ENCODE results near the gene PROSER2.

The PROSER2 gene

DNA sequence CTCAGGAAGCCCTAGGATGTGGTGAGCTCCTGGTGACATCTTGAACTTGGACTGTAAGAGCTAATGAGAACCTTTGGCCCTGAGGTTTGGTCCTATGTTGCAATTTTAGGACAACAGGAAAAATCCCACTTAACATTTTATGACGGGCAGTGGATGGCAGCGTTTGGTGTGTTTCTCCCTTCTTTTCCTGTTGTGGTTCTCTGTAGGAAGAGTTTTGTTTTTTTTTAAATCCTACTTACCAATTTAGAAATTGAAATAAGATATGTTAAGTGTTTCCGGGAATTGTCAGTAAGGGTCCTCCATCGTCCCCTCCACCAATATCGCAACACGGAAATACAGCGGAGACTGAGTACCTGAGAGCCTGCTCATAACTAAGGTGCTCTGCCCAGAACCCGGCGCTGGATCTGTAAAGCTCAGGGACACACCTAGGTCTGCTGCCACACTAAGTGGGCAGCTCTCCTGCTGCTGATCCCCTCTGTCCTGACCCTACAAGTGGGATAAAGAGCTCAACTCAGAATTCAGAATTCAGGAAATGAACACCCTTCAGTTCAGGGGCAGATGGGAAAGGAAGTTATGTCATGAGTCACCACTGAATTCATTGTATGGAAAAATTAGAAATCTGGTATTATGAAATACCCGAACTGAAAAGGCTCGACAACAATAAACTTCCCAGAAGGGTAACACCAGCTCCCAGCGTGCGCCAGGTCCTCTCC, 9.1 kb upstream of the PROSER2 start:
- H3K4me3 ChIP-seq (ENCODE audit: low read depth, low read length) = no peak overlapping the region
- TF ChIP-seq, protein P1, sequence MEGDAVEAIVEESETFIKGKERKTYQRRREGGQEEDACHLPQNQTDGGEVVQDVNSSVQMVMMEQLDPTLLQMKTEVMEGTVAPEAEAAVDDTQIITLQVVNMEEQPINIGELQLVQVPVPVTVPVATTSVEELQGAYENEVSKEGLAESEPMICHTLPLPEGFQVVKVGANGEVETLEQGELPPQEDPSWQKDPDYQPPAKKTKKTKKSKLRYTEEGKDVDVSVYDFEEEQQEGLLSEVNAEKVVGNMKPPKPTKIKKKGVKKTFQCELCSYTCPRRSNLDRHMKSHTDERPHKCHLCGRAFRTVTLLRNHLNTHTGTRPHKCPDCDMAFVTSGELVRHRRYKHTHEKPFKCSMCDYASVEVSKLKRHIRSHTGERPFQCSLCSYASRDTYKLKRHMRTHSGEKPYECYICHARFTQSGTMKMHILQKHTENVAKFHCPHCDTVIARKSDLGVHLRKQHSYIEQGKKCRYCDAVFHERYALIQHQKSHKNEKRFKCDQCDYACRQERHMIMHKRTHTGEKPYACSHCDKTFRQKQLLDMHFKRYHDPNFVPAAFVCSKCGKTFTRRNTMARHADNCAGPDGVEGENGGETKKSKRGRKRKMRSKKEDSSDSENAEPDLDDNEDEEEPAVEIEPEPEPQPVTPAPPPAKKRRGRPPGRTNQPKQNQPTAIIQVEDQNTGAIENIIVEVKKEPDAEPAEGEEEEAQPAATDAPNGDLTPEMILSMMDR (conservative IDR thresholded peaks at IDR 0.05; ENCODE audit: low read depth, low read length) = no peak
- DNase-seq (ENCODE audit: low read depth) = peak; percentile 49

DNA sequence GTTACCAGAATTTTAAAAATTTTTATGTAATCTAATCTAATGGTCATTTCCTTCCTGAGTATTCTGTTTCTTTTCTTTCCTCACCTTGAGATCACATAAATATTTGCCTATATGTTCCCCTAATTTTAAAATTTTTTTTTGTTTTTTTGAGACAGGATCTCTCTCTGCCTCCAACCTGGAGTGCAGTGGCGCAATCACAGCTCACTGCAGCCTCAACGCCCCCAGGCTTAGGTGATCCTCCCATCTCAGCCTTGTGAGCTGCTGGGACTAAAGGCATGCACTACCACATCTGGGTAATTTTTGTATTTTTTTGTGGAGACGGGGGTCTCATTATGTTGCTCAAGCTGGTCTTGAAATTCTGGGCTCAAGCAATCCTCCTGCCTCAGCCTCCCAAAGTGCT, 4.1 kb upstream of the PROSER2 start:
- DNase-seq (ENCODE audit: low read depth) = no peak
- TF ChIP-seq, protein P1 (conservative IDR thresholded peaks at IDR 0.05; ENCODE audit: low read depth, low read length) = no peak
- H3K4me3 ChIP-seq (ENCODE audit: low read depth, low read length) = no peak overlapping the region

DNA sequence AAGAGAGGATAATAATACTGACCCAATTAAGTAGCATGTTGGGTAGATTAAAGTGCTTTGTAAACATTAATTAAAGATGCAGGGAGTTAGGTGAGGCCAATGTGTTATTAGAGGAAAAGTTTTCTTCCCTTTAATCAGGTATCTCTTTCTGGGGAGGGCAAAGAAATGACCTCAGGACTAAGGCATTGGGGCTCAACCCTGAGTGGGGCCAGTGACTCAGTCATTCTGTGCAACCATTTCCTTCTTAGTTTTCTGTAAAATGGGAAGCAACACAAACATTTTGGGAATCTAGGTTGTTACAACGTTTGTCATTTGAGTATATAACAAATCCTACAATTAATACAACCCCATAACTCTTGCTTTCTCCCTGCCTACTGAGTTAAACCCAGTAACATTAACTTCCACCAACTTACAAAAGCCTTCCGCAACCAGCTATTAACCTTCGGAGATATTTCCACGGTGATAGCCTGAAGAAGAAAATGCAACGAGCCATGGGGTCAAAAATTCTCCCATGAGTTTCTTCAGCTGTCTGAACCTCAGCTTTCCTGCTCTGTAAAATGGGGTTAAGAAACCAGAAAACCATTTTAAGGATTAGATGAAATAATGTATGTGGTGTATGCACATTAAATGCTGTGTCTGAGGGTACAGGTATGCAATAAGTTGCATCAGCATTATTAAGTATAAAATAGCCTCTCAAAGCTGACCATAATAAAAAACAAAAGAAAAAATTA, 965 bp upstream of the PROSER2 start:
- TF ChIP-seq, protein P1 (conservative IDR thresholded peaks at IDR 0.05; ENCODE audit: low read depth, low read length) = no peak
- H3K4me3 ChIP-seq (ENCODE audit: low read depth, low read length) = no peak overlapping the region
- no peak for DNase-seq (ENCODE audit: low read depth)

DNA sequence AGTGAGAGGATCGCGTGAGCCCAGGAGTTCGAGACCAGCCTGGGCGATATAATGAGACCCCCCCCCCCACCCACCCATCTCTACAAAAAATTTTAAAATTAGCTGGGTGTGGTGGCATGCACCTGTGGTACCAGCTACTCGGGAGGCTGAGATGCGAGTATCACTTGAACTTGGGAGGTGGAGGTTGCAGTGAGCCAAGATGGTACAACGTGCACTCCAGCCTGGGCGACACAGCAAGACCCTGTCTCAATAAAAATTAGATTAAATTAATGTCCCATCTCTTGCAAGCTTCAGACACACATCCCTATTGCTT, 391 bp upstream of the PROSER2 start:
- peak overlapping the region; percentile 82 for H3K4me3 ChIP-seq (ENCODE audit: low read depth, low read length)
- no peak for DNase-seq (ENCODE audit: low read depth)
- TF ChIP-seq, protein P1 (conservative IDR thresholded peaks at IDR 0.05; ENCODE audit: low read depth, low read length) = no peak

DNA sequence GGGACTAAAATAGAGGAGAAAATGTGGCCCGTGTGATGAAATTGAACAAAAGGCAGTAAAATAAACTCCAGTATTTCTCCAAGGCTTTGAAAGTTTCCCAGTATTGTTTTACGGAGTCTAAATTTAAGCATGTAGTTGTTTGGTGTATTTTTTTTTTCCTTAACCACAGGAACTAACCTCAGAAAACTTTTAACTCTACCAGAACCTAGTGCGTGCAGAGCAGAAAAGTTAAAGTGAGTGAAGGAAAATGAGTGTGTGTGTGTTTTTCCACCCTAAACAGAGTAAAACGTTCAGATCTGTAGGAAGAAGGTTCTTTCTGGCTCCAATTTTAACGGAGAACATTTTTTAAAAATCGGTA, 812 bp downstream of the PROSER2 start:
- TF ChIP-seq, protein P1 (conservative IDR thresholded peaks at IDR 0.05; ENCODE audit: low read depth, low read length) = no peak
- H3K4me3 ChIP-seq (ENCODE audit: low read depth, low read length) = peak overlapping the region; percentile 82
- peak; percentile 39 for DNase-seq (ENCODE audit: low read depth)

DNA sequence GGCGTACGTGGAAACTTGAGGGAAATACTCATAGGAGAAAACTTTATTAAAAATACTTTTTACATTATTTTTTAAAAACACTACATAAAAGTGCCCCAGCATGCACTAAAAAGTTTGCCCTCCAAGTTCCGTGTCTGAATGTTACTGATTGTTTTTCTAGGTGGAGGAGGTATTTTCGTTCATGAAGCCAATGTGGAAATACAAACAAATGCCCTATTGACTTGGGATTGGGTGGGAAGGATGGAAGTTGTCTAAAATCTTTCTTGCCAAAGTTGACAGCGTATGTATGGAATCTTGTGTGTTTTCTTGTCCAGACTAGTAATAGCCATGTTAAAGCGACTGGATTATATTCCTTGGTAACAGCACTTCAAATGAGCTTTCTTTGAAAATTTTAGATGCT, 1.2 kb downstream of the PROSER2 start:
- TF ChIP-seq, protein P1 (conservative IDR thresholded peaks at IDR 0.05; ENCODE audit: low read depth, low read length) = no peak
- DNase-seq (ENCODE audit: low read depth) = peak; percentile 18
- H3K4me3 ChIP-seq (ENCODE audit: low read depth, low read length) = peak overlapping the region; percentile 82

DNA sequence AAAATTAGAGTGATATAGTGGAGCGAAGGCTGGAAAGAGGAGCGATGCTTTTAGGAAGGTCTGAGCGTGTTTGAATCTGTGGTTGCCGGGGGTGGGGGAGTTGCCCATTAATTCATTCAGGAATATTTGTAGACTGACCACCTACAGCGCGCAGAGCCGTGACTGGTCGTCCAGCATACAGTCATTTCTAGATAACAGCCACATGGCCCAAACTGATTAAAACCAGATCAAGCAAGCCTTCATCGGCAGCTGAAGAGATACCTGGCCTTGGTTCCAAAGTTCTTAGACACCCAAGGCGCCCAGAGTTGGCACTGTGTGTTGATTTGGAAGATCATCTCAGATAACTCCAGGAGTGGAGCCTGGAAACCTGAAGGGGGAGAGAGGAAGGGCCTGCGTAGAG, 1.7 kb downstream of the PROSER2 start:
- TF ChIP-seq, protein P1 (conservative IDR thresholded peaks at IDR 0.05; ENCODE audit: low read depth, low read length) = no peak
- DNase-seq (ENCODE audit: low read depth) = no peak
- H3K4me3 ChIP-seq (ENCODE audit: low read depth, low read length) = no peak overlapping the region

Measured in choroid plexus epithelial cell (primary cell).